NCI-H1436 treated with DMSO at 0.1 percent for 48 hours (cell line): ENCODE data around the gene PNKD.
A peak's percentile ranks its signal among the peaks of the same experiment; 100 is the strongest.

Experiments
- DNase-seq: peaks from one replicate; lab custom pipeline; 2025; lab: John Stamatoyannopoulos, UW

PNKD gene

GRCh38 chr2:218374795-218375194 is 104.5 kb downstream of the PNKD start:
- DNase-seq = no peak

- no peak for DNase-seq
These were observed 104.9 kb downstream of the PNKD start for GRCh38 chr2:218375212-218375611.

- no peak for DNase-seq
These were observed 107.7 kb downstream of the PNKD start for GRCh38 chr2:218378053-218378452.

GRCh38 chr2:218381916-218382366 is 111.6 kb downstream of the PNKD start, which contains the start of gene SLC11A1:
Gene SLC11A1 (plus strand): TSS chr2:218382273. CDS start chr2:218382369, 96 bp downstream.
- DNase-seq = no peak

- no peak for DNase-seq
These were observed 112.5 kb downstream of the PNKD start for GRCh38 chr2:218382785-218383184.

GRCh38 chr2:218383892-218384519 is 113.7 kb downstream of the PNKD start:
- DNase-seq = no peak

GRCh38 chr2:218384975-218385374 is 114.7 kb downstream of the PNKD start:
- DNase-seq = no peak

GRCh38 chr2:218386505-218387368 is 116.4 kb downstream of the PNKD start:
- DNase-seq = no peak

GRCh38 chr2:218387369-218388194 is 117.3 kb downstream of the PNKD start:
- DNase-seq = peak; percentile 55

GRCh38 chr2:218389333-218390150 is 119.2 kb downstream of the PNKD start:
- DNase-seq = no peak

- no peak for DNase-seq
These were observed 120.9 kb downstream of the PNKD start for GRCh38 chr2:218391202-218391601.

- no peak for DNase-seq
These were observed 122.1 kb downstream of the PNKD start for GRCh38 chr2:218392459-218392858.

- no peak for DNase-seq
These were observed 122.7 kb downstream of the PNKD start for GRCh38 chr2:218392891-218393462.

- no peak for DNase-seq
These were observed 123.5 kb downstream of the PNKD start for GRCh38 chr2:218393750-218394290.

- no peak for DNase-seq
These were observed 124.2 kb downstream of the PNKD start for GRCh38 chr2:218394298-218395089.

- DNase-seq = no peak
These were observed 124.7 kb downstream of the PNKD start for GRCh38 chr2:218395090-218395444.

- DNase-seq = no peak
These were observed 125.1 kb downstream of the PNKD start for GRCh38 chr2:218395456-218395825.

GRCh38 chr2:218395826-218396687 is 125.7 kb downstream of the PNKD start:
- peak; percentile 85 for DNase-seq
